ENCODE data around the gene RPSA. TPM values are rescaled to one million over a fixed set of nuclear protein-coding genes. Genes with fewer than 3 reads are reported as not detected.

RPSA gene
- total and polyA plus RNA-seq, 9 of the 15 experiments (the other 6 are each of a cell fraction or from before 2014, with no cell fraction given), result 2,290 to 4,272 (median 2,730) TPM

DNA sequence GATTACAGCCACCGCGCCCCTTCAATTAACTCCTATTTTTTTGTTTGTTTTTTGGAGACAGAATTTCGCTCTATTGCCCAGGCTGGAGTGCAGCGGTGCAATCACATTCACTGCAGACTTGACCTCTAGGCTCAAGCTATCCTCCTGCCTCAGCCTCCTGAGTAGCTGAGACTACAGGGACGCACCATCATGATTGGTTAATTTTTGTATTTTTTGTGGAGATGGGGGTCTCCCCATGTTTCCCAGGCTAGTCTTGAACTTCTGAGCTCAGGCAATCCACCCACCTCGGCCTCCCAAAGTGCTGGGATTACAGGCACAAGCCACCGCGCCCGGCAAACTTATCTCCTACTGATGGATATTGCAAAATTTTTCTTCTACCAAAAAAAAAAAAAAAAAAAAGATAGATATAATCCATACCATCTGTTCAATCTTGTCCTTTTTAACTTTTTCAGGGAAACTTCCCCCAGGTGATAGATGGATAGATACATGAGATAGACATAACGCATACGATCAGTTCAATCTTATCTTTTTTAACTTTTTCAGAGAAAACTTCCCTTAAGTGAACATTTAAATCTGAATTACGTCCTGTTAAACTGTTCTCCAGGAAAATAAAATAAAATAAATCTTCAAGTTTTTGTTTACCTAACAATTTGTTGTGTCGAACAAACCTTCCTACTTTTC lies 693 bp upstream of the RPSA start (continued):
- TF ChIP-seq AFF1 (IDR thresholded peaks at IDR 0.05; ENCODE audit: low read depth in 1 of 2, partially characterized antibody in 2 of 2) (peak in 1 of 2 experiments; percentile 21), BCOR (IDR thresholded peaks at IDR 0.05) (0 out of 2 replicates have a peak, but pooled peaks have one; percentile 35), BHLHE40 (IDR thresholded peaks at IDR 0.05; ENCODE audit: low read length) (no peak), ATF3 (IDR thresholded peaks at IDR 0.05) (no peak), ATF3 (CRISPR knock-in tag; conservative IDR thresholded peaks at IDR 0.05) (no peak), ZNF263 (CRISPR knock-in tag; IDR thresholded peaks at IDR 0.05; ENCODE audit: borderline replicate concordance) (no peak), ZNF77 (CRISPR knock-in tag; IDR thresholded peaks at IDR 0.05) (no peak), MCM7 (IDR thresholded peaks at IDR 0.05) (no peak), KAT8 (IDR thresholded peaks at IDR 0.05; ENCODE audit: low read depth) (peak; percentile 39; the same call in 1 of the 2 replicates), ZNF3 (CRISPR knock-in tag; IDR thresholded peaks at IDR 0.05) (0 out of 2 replicates have a peak, but pooled peaks have one; percentile 25), ATF7 (IDR thresholded peaks at IDR 0.05) (no peak), MTA2 (IDR thresholded peaks at IDR 0.05; ENCODE audit: low read depth) (no peak), CEBPB (tag; IDR thresholded peaks at IDR 0.05) (peak; percentile 43; the same call in 1 of the 2 replicates), HDAC8 (tag; IDR thresholded peaks at IDR 0.05) (0 out of 2 replicates have a peak, but pooled peaks have one; percentile 34)
- TF ChIP-seq, protein P1, sequence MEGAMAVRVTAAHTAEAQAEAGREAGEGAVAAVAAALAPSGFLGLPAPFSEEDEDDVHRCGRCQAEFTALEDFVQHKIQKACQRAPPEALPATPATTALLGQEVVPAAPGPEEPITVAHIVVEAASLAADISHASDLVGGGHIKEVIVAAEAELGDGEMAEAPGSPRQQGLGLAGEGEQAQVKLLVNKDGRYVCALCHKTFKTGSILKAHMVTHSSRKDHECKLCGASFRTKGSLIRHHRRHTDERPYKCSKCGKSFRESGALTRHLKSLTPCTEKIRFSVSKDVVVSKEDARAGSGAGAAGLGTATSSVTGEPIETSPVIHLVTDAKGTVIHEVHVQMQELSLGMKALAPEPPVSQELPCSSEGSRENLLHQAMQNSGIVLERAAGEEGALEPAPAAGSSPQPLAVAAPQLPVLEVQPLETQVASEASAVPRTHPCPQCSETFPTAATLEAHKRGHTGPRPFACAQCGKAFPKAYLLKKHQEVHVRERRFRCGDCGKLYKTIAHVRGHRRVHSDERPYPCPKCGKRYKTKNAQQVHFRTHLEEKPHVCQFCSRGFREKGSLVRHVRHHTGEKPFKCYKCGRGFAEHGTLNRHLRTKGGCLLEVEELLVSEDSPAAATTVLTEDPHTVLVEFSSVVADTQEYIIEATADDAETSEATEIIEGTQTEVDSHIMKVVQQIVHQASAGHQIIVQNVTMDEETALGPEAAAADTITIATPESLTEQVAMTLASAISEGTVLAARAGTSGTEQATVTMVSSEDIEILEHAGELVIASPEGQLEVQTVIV (CRISPR knock-in tag; IDR thresholded peaks at IDR 0.05; ENCODE audit: borderline replicate concordance), result 0 out of 2 replicates have a peak, but pooled peaks have one; percentile 47
- TF ChIP-seq, protein P2, sequence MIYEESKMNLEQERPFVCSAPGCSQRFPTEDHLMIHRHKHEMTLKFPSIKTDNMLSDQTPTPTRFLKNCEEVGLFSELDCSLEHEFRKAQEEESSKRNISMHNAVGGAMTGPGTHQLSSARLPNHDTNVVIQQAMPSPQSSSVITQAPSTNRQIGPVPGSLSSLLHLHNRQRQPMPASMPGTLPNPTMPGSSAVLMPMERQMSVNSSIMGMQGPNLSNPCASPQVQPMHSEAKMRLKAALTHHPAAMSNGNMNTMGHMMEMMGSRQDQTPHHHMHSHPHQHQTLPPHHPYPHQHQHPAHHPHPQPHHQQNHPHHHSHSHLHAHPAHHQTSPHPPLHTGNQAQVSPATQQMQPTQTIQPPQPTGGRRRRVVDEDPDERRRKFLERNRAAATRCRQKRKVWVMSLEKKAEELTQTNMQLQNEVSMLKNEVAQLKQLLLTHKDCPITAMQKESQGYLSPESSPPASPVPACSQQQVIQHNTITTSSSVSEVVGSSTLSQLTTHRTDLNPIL (CRISPR knock-in tag; IDR thresholded peaks at IDR 0.05), result 0 out of 2 replicates have a peak, but pooled peaks have one; percentile 33
